K562 (cell line): ENCODE results near the gene PAXIP1. TPM values are rescaled to one million over a fixed set of nuclear protein-coding genes. Genes with fewer than 3 reads are reported as not detected.

Experiments
- ATAC-seq: fragments of 200-7000 bp; cut with Tn5 transposase; 3 replicates; pipeline ENCODE4 v1.9.1; 2020; ENCODE audit warnings: moderate library complexity
- BruUV-seq: library from RNA; stranded (reverse); fragments of 400-500 nt; replicated peaks from 2 replicates; lab custom pipeline; 2021; lab: Mats Ljungman, UMichigan
- CTCF ChIA-PET: fragments of 300-600 bp; formaldehyde crosslinking; extraction: SDS; loops from one replicate; lab custom pipeline; 2021; ENCODE audit warnings: low intra/inter-chr PET ratio; lab: Yijun Ruan, JAX
- POLR2A ChIA-PET: fragments of 300-600, 350-650 bp; sonication (Branson Sonifier 250); formaldehyde crosslinking; extraction: SDS; loops from one replicate; lab custom pipeline; 2021; ENCODE audit warnings: antibody characterized with exemption, inconsistent platforms; lab: Yijun Ruan, JAX
- DNase-seq, 4 experiments: peaks; one replicate each; pipeline versions ENCODE4 v3.0.0 to v3.0.0-alpha.2; 2011 to 2018; ENCODE audit warnings: low spot score in 3 of 4, mixed read lengths in 3 of 4; ENCODE audit errors: extremely low read depth in 1 of 4
- FAIRE-seq: peaks from 2 replicates; lab custom pipeline; 2011; peaks lifted over from hg19 to GRCh38; lab: Jason Lieb, UNC
- H2AFZ ChIP-seq: 2 replicates; pipeline ENCODE4 v1.6.0; 2011; ENCODE audit warnings: low read depth, low read length, control low read depth, inconsistent platforms
- H3K27ac ChIP-seq: fragments of 200-600 bp; 3 replicates; pipeline ENCODE4 v1.8.0; 2011; ENCODE audit warnings: low read depth, mild to moderate bottlenecking, control low read depth, inconsistent platforms, low read length, moderate library complexity, mixed read lengths; ENCODE audit errors: extremely low read depth
- H3K27me3 ChIP-seq, 2 experiments: fragments of 300-600 bp in 1 of 2; 2 replicates in 1 of 2; 3 replicates in 1 of 2; pipeline versions ENCODE4 v1.6.0 to v1.8.0; 2011; ENCODE audit warnings: inconsistent platforms in 2 of 2, low read length in 2 of 2, mild to moderate bottlenecking in 1 of 2, mixed read lengths in 1 of 2, moderate library complexity in 1 of 2; ENCODE audit not compliant: control insufficient read depth in 2 of 2, insufficient read depth in 2 of 2
- H3K36me3 ChIP-seq: fragments of 300-600 bp; 3 replicates; pipeline ENCODE4 v1.8.0; 2011; ENCODE audit warnings: mild to moderate bottlenecking, low read length, inconsistent platforms; ENCODE audit not compliant: control insufficient read depth, insufficient read depth
- H3K4me1 ChIP-seq, 2 experiments: fragments of 200-600 bp in 1 of 2; replicated peaks in 1 of 2; 2 replicates in 1 of 2; 3 replicates in 1 of 2; pipeline versions ENCODE4 v1.5.1 to v1.8.0; 2011; ENCODE audit warnings: inconsistent platforms in 2 of 2, low read length in 2 of 2, mild to moderate bottlenecking in 1 of 2, mixed read lengths in 1 of 2, moderate library complexity in 1 of 2; ENCODE audit not compliant: control insufficient read depth in 2 of 2, insufficient read depth in 2 of 2
- H3K4me2 ChIP-seq: 2 replicates; pipeline ENCODE4 v1.6.1; 2011; ENCODE audit warnings: low read length, control low read depth, inconsistent platforms, mixed read lengths; ENCODE audit not compliant: insufficient read depth
- H3K4me3 ChIP-seq: fragments of 200-600 bp; sonication (generic), shearing (Covaris generic); 2 replicates; pipeline ENCODE4 v1.5.1; 2016; ENCODE audit warnings: control low read depth, inconsistent platforms
- H3K79me2 ChIP-seq: fragments of 200-600 bp; 3 replicates; pipeline ENCODE4 v1.8.0; 2011; ENCODE audit warnings: low read length, inconsistent platforms; ENCODE audit not compliant: control insufficient read depth, insufficient read depth
- H3K9ac ChIP-seq, 2 experiments: 2 replicates each; pipeline versions ENCODE4 v1.6.0 to v1.6.1; 2011; ENCODE audit warnings: low read depth in 2 of 2, low read length in 2 of 2, control low read depth in 1 of 2, inconsistent platforms in 1 of 2, mild to moderate bottlenecking in 1 of 2, mixed read lengths in 1 of 2; ENCODE audit not compliant: insufficient read depth in 1 of 2
- H3K9me1 ChIP-seq: one replicate; pipeline ENCODE4 v1.6.0; 2011; ENCODE audit warnings: inconsistent platforms, mild to moderate bottlenecking, low read length, moderate library complexity; ENCODE audit not compliant: control insufficient read depth, insufficient read depth
- H3K9me3 ChIP-seq: replicated peaks from 2 replicates; pipeline ENCODE4 v1.5.1; 2011; ENCODE audit warnings: low read depth, low read length, inconsistent platforms; ENCODE audit not compliant: control insufficient read depth, insufficient read depth
- H4K20me1 ChIP-seq: replicated peaks from 2 replicates; pipeline ENCODE4 v1.6.1; 2011; ENCODE audit warnings: low read length, inconsistent platforms, mixed read lengths; ENCODE audit not compliant: control insufficient read depth, insufficient read depth
- AFF1 ChIP-seq, 2 experiments: fragments of 450-650 bp; IDR thresholded peaks; 2 replicates each; pipeline ENCODE4 v1.6.1; 2018; ENCODE audit warnings: mild to moderate bottlenecking in 2 of 2, low read depth in 1 of 2; ENCODE audit not compliant: partially characterized antibody in 2 of 2
- ASH1L ChIP-seq: fragments of 450-650 bp; IDR thresholded peaks from 2 replicates; pipeline ENCODE4 v1.6.1; 2018; ENCODE audit warnings: borderline replicate concordance, mild to moderate bottlenecking, low read depth; ENCODE audit not compliant: partially characterized antibody
- BCLAF1 ChIP-seq, 2 experiments: fragments of 450-650 bp in 1 of 2; IDR thresholded peaks; 2 replicates each; pipeline ENCODE4 v1.6.1; 2011 to 2017; ENCODE audit warnings: low read depth in 2 of 2, antibody characterized with exemption in 1 of 2, borderline replicate concordance in 1 of 2, low read length in 1 of 2, mild to moderate bottlenecking in 1 of 2, mixed read lengths in 1 of 2; ENCODE audit not compliant: control insufficient read depth in 1 of 2
- DPF2 ChIP-seq: fragments of 450-650 bp; IDR thresholded peaks from 2 replicates; pipeline ENCODE4 v1.6.1; 2016
- FUS ChIP-seq: fragments of 200-400 bp; formaldehyde crosslinking; optimal IDR thresholded peaks from 2 replicates; pipeline ENCODE3; 2017; ENCODE audit warnings: low read depth, low read length
- NCOA4 ChIP-seq: fragments of 450-650 bp; IDR thresholded peaks from 2 replicates; pipeline ENCODE4 v1.6.1; 2018; ENCODE audit warnings: mild to moderate bottlenecking; ENCODE audit not compliant: partially characterized antibody
- RAD21 ChIP-seq, 2 experiments: fragments of 250-450 bp in 1 of 2; fragments of 450-650 bp in 1 of 2; sonication (Bioruptor Pico) in 1 of 2; formaldehyde crosslinking in 1 of 2; IDR thresholded peaks in 1 of 2; conservative IDR thresholded peaks in 1 of 2; 2 replicates each; pipeline versions ENCODE4 v1.4.0 to v1.8.0; 2020 to 2022; ENCODE audit warnings: mild to moderate bottlenecking in 2 of 2, moderate library complexity in 1 of 2
- SRSF3 ChIP-seq: fragments of 200-400 bp; formaldehyde crosslinking; IDR thresholded peaks from 2 replicates; pipeline ENCODE4 v1.6.1; 2016; ENCODE audit warnings: mild to moderate bottlenecking, low read length, moderate library complexity; ENCODE audit not compliant: insufficient read depth
- ZNF668 ChIP-seq: fragments of 250-450 bp; sonication (Bioruptor Pico); IDR thresholded peaks from 2 replicates; pipeline ENCODE4 v1.8.0; 2022; ENCODE audit warnings: mild to moderate bottlenecking, inconsistent platforms
- ZNF766 ChIP-seq: fragments of 200-800 bp; sonication (Bioruptor generic); conservative IDR thresholded peaks from 2 replicates; pipeline ENCODE4 v1.6.1; 2016; ENCODE audit warnings: missing genetic modification characterization, missing compliant biosample characterization
- WGBS: fragments of 100-300 bp; shearing (Covaris generic); methylation state at CpG from one replicate; pipeline ENCODE4 v1.1.6; 2016; ENCODE audit warnings: low coverage, mixed read lengths; ENCODE audit not compliant: insufficient coverage; ENCODE audit errors: missing lambda C conversion rate; 5-methylcytosine and 5-hydroxymethylcytosine counted together
- in situ Hi-C: fragments of 300-500 bp; cut with MboI; formaldehyde crosslinking; loops from 4 replicates; pipeline ENCODE4 v1.15.0; 2018; ENCODE audit warnings: inconsistent platforms, mixed read lengths
- intact Hi-C: fragments of 100-400 bp; cut with micrococcal nuclease; formaldehyde crosslinking; loops from 2 replicates; pipeline ENCODE4 v1.14.2; 2022
- polyA plus RNA-seq, 8 experiments: library from polyadenylated mRNA; depleted of rRNA in 4 of 8; stranded (reverse) in 5 of 8; unstranded in 3 of 8; fragments of >200 nt; fragmentation: Nextera tagmentation in 2 of 8; fragmentation: Illumina TruSeq in 1 of 8; extraction: Ambion mirVana in 2 of 8; extraction: Trizol in 1 of 8; gene quantifications; 2 replicates each; pipeline versions ENCODE4 v1.2.1 to v1.2.3, GENCODE V29; 2011 to 2014; ENCODE audit warnings: inconsistent platforms in 1 of 8, missing spikeins in 1 of 8
- total RNA-seq, 7 experiments: library from RNA; depleted of rRNA in 6 of 7; stranded (reverse); fragments of >200 nt in 6 of 7; fragmentation: Illumina TruSeq in 2 of 7; extraction: Trizol in 2 of 7; gene quantifications; 2 replicates each; pipeline versions ENCODE4 v1.2.1 to v1.2.3, GENCODE V29; 2011 to 2021; ENCODE audit warnings: low replicate concordance in 1 of 7

The PAXIP1 gene
- total and polyA plus RNA-seq, 9 of the 15 experiments (the other 6 are each of a cell fraction or from before 2014, with no cell fraction given), result 9.7 to 37.9 (median 28.4) TPM

- CTCF ChIA-PET, result no interaction called here
- no peak overlapping the region for H3K27ac ChIP-seq
- TF ChIP-seq SRSF3, result no peak
- TF ChIP-seq RAD21 (CRISPR knock-in tag; conservative IDR thresholded peaks at IDR 0.05 in 1 of 2, IDR thresholded peaks at IDR 0.05 in 1 of 2), result no peak
- no peak for TF ChIP-seq DPF2
- no peak for TF ChIP-seq ASH1L
- TF ChIP-seq AFF1 (IDR thresholded peaks at IDR 0.05; ENCODE audit: low read depth in 1 of 2, partially characterized antibody in 2 of 2), result no peak
- TF ChIP-seq FUS, result no peak
- no peak for TF ChIP-seq ZNF668
- no peak for TF ChIP-seq ZNF766
- no peak for TF ChIP-seq BCLAF1 (IDR thresholded peaks at IDR 0.05; ENCODE audit: borderline replicate concordance in 1 of 2, control insufficient read depth in 1 of 2, low read depth in 2 of 2, low read length in 1 of 2)
- TF ChIP-seq NCOA4, result no peak
- H3K9ac ChIP-seq, result no peak overlapping the region
- DNase-seq (no peak), FAIRE-seq (no peak), ATAC-seq (no peak)
- no peak overlapping the region for H3K4me2 ChIP-seq
- POLR2A ChIA-PET, result no interaction called here
- no peaks in the 10 kb centered on the region for H3K9me3 ChIP-seq
- intact Hi-C loops (no loop called here), in situ Hi-C loops (no loop called here)
- no peak overlapping the region for H2AFZ ChIP-seq
- peaks cover 47 to 97% of the 10 kb centered on the region in 2 experiments for H3K27me3 ChIP-seq
- no peaks in the 10 kb centered on the region for H4K20me1 ChIP-seq
- H3K4me3 ChIP-seq, result no peak overlapping the region
- no peaks in the 10 kb centered on the region for H3K9me1 ChIP-seq
- WGBS, result 0% methylated on average over 8 of the region's 8 CpGs
- peaks cover 0 to 6% of the 10 kb centered on the region in 2 experiments; a peak in 1 of 5 replicates for H3K4me1 ChIP-seq
- no peaks in the 10 kb centered on the region for H3K79me2 ChIP-seq
- BruUV-seq, result no TSS peak
- no peaks in the 10 kb centered on the region for H3K36me3 ChIP-seq
Observed at GRCh38 chr7:154905615-154906014, 97.3 kb downstream of the PAXIP1 start.
